HG03135 (cell line): ENCODE data around the gene MPPED1.

Experiments
- ATAC-seq: cut with Tn5 transposase; IDR thresholded peaks from one replicate; pipeline ENCODE4 v1.9.1; 2021; ENCODE audit warnings: mild to moderate bottlenecking, moderate library complexity; ENCODE audit not compliant: unreplicated experiment

Gene MPPED1

DNA sequence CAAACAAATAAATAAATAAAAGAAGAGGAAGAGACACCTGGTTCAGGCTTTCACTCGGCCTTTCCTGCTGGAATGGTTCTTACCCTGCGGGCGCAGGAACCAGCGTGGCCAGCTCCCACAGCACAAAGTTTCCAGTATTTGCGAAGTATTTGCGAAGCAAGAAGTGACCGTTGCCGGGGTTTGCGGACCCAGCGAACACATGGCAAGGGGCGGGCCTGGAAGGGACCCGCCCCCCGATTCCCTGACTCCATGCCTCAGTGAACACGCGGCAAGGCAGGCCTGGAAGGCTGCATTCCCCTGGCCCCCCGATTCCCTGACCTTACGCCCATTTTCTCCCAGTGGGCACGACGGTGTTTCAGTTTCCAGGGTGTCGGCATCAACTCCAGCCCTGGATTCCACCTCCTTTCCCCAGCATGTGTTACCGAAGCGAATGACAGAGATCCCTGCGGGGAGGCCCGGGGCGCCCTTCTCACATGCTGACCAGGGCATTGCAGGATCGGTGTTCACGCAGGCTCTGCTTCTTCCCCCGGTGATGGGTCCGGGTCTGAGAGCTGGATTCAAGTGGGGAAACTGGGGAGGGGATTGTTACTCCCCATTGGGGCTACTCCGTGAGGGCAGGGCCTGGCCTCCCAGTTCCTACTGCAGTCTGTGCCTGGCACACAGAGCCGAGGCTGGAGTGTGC, 102.8 kb downstream of the MPPED1 start:
- no peak for ATAC-seq

DNA sequence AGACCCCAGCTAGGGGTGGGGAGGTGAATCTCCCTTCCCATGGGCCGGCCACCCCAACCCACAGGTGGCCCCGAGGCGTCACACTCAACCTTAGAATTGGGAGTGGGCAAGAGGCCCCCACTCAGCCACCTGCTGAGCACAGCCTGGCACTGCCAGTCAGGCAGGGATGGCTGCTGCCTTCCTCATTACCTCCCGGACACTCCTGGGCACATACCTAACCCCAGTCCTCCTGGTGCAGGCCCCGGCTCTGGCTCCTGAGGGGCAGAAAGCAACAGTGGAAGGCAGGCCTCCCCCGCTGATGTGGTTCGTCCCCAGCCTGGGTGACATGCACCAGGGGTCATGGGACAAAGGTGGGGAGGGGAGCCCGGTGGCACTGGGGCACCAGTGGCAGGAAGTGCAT, 103.6 kb downstream of the MPPED1 start:
- no peak for ATAC-seq

DNA sequence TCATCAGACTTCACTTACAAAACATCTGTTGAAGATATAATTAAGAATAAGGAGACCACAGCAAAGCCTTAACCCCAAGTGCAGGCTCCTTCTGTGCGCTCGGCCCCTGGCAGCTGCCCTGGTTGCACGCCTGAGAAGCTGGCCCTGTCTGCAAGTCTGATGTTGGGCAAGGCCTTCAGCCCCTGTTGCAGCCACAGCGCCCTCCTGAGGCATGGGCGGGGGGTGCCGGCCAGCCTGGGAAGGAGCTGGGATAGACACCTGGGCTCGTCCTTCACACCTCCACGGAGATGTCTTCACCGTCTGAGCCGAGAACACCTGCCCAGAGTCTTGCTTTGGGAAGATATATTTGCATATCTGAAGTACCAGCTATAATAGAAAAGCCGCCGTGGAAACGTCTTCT, 104.1 kb downstream of the MPPED1 start:
- ATAC-seq: no peak

DNA sequence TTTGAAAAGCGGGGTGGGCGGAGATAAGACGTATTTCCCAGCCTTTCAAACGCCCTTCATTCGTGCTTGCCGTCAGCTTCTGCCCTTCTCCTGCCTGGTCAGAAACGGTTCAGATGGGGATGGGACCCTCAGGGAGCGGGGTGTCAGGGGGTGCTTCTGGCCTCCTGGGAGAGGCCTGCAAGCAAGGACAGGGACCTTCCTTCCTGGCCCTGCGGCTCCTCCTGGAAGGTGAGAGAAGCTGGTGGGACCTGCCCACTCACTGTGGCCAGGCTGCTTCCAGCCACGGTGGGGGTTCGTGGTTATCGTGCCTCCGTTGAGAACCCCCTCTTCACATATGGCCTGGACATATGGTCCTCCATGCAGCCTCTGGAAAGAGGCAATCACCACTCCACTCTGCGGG, 104.6 kb downstream of the MPPED1 start:
- no peak for ATAC-seq

DNA sequence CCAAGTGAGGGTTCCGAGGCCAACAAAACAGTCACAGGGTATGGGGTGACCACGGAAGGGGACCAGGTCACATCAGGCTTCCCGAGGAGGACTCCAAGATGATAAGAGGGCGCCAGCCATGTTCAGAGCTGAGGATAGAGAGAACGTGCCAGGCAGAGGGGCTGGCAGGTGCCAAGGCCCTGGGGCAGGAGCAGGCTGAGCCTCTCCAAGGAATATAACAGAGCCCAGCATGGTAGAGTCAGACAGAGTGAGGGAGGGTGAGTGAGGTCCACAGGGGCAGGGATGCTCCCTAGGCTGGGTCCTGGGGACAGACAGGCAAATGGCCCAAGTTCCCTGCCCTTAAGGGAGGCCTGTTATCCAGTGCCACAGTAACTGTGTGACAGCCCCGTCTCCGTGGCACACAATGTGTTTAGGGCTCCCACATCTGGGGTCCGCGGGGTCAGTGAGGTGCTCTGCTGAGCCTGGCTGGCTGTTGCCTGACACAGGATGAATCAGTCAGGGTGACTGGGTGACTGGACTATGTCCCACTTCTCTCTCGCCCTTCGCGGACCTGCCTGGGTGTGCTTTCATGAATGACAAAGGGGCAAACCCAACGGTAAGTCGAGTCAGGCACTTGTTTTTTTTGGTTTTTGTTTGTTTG, 105.3 kb downstream of the MPPED1 start:
- ATAC-seq: no peak

DNA sequence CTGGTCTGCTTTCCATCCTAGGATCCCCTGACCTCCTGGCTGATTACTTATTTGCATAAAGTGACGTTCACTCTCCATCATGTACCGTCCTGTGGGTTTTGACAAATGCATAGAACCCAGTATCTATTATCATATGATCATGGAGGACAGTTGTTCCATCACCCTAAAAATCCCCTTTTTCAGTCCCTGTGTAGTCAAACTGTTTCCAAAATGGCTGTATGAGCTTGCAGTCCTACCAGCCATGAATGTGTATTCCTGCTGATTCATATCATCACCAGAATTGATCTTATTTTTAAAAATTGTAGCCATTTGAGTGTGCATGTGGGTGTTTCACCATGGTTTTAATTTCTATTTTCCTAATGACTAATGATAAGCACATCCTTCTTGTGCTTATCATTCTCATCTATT, 108.8 kb downstream of the MPPED1 start:
- no peak for ATAC-seq

DNA sequence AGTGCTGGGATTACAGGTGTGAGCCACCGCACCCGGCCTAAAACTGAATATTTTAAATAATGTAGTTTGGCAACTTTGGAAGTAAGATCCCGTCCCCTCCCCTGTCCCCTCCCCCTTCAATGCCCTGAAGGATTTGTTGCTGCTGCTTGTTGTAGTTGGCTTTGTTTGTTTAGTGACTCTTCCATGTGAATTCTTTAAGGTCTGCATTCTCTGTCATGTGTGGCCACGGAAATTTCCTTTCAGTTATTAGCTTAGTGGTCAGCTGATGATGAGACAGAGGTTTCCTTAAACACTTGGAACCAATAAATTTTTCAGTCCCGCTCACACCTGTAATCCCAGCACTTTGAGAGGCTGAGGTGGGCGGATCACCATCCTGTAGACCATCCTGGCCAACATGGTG, 109.9 kb downstream of the MPPED1 start:
- ATAC-seq: no peak

DNA sequence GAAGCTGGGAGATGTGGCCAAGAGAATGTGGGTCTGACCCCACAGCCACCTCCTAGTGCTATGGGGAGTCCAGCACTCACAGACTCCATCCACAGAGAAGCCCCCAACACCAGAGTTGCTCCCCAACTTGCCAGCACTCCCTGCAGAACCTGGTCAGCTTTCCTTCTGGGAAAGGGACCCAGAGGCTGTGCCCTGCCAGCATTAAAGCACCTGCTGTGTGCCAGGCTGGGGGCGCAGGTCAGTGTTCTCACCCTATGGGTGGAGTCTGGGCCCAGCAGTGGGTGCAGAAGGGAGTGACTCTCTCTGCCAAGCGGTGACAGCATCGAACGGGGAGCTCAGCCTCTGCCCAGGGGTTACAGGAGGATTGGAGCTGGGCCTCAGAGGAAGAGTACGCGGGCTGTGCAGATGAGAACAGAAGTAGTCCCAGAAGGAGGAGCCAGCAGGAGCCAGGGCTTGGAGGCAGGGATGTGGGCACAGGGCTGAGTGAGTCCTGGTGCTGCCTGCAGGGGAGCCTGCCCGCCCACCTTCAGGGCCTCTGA, 114.4 kb downstream of the MPPED1 start:
- no peak for ATAC-seq

DNA sequence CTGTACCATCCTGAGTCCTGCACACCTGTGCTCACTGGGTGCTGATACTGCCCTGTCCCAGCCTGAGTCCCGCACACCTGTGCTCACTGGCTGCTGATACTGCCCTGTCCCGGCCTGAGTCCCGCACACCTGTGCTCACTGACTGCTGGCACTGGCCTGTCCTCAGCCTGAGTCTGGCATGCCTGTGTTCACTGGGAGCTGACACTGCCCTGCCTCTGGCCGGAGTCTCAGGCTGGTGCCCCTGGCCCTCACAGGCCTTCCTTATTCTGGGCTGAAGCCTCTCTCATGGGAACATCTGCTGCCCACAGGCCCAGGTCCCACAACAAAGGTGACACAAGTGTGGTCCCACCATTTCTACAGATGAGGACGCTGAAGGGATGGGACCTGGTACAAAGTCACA, 115.1 kb downstream of the MPPED1 start:
- no peak for ATAC-seq

DNA sequence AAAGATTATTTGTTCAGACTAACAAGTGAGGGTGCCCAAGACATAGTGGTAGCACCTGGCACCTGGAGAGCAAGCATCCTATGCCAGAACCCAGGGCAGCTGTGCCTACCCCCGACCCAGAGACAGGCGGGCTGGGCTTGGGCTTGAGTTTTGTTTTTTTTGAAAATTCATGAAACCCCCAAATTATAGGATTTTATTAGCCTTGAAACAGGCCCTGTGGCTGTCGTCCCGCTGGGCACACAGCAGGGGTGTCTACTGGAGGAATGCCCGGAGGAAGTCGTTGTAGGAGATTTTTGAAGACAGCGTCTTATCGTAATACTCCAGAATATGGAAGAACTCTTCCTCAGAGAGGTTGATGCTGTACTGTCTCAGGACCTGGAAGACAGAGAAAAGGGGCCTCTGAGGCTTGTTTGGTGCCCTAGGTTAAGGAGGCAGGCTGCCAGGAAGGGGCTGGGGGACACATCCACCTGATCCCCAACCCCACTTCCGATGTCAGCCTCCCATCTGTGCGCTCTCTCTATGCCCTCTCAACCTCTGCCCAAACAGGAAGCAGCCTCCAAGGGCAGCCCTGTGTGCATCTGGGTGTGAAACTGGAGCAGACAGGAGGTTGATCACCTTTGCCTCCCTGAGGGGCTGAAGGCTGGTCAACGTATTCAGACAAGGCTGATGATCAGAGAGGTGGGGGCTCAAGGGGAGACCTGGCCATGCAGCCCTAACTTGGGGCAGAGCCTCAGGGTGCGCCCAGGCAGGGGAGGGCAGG, 117.0 kb downstream of the MPPED1 start:
- ATAC-seq: no peak

DNA sequence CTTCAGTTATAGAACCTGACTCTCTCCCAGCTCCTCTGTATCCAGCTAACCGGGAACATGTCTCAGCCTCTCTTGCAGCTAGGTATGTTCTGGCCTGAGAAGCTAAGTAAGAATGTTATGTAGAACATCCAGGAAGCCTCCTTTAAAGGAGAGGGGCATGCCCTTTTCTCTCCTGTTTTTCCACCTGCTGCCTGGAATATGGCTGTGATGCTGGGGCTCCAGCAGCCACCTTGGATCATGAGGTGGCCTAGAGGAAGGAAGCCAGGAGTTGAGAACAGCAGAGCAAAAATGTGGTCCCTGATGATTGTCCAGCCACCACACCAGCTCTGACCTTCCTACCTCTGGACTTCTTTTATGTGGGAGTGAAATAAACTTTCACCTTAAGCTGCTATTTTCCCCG, 117.6 kb downstream of the MPPED1 start:
- ATAC-seq: no peak

DNA sequence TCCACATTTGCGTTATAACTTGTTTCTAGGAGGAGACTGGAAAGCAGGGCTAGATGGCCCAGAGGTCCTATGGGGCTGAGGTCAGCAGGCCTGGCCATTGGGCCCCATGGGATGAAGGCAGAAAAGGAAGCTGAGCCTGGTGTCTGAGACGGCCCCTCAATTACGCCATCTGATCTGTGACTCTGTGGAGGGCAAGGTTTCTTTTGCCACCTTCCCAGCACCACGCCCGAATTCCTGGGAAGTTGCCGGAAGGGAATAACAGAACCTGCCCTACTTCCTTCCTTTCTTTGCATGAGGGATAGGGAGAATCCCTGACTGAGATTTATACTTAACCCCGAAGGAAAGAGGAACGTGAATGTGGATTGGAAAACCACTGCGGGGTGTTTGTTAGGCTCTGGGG, 118.1 kb downstream of the MPPED1 start:
- no peak for ATAC-seq

DNA sequence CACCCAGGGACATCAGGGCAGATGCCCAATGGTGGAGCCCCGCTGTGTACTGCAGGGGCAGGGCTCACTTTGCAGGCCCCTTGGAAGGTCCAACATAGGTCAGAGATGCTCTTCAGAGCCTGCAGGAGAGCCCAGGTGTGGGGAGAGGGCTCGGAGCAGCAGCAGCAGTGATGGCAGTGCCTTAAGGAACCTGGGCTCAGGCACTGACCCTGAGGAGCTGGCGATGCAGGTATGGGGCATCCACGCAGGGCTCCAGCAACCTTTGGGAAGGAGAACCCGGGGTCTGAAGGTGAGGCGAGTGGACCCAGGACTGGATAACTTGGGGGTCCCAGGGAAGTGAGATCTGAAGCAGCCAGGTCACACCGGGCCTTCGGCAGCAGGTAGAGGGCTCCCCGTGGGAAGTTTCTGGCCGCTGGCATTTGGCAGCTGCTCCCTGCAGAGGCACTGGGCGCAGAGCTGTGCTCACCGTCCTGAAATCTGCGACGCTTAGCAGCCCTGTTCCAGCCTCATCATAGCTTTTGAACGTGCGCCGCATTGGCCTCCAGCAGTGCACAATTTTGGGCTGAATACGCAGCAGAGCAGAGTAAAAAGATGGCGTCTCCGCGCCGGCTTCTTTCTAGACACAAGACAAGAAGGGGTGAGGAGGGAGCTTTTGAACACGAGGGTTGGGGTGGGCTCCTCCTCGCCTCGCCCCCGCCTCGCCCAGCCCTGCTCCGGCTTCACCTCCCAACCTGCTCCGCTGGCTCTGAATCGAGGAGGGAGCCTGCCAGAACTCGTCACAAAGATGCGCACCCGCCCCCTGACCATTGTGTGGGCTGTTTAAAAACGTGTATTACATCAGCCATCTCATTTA, 118.8 kb downstream of the MPPED1 start:
- no peak for ATAC-seq

DNA sequence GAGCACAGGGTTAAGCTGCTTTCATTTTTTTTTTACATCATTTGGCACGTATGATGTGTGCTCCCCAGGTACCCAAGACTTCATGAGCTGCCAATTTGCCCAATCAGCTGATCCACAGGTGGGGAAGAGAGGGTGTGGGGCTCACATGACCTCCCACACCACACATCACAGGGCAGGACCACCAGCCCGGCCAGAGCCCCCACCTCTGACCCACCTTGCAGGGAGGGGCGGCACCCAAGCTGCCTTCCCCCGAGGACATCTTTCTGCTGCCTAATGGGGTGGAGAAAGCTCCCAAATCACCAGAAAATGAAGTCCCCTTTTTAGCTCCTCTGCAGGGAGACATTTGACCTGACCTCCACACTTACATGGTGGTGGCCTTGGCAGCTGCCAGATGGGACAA, 119.8 kb downstream of the MPPED1 start:
- ATAC-seq: no peak

DNA sequence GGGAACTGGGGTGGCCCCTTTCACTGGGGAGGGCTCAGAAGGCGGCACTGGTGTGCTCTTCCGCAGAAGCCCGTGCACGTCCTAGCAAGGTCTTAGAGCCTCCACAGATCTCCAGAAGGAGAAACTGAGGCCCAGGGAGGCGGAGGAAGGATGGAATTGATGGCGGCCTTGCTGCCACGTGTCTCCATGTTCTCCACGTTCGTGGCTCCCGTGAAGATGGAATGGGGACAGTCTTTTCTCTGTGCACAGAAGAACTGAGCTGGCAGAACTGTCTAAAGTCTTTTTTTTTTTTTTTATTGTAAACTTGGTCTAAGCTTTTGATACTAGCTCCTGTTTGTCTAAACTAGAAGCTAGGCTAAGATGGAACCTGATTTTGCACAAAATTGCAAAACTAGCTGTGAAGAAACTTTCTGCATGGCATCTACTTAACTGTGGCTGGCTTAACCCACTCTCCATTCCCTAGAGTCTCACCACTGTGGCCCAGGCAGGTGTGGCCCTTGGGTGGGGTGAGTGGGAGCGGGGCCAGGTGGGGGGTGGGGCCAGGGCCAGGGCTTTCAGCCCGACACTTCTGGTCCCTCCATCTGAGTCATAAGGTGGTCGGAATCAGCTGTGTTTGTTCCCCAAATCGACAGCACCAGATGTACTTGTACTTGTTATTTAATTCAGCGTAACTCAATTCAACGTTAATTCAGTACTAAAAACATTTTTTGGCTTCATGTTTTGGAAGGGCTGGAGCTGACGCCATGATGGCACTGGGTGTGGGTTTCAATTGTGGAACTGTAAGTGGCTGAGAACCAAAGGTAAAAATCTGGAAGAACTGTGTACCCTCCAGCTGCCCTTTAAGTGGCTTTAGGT, 120.7 kb downstream of the MPPED1 start:
- ATAC-seq: no peak

DNA sequence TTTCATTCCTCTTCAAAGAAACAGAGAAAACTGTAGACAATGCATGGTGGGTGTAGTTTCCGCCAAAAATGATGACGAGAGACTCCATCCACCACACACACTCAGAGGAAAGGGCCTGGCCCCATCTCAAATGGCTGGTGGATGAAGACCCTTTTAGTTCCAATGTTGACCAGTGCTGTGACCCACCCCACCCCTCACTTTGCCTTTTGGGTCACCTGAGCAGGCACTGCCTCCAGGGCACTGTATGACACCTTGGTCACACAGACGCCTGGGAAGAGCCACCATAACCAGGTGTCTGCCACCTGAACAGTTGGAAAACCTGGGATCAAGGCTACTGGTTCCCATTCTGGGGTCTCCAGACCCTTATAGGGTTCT, 121.3 kb downstream of the MPPED1 start:
- ATAC-seq: no peak

DNA sequence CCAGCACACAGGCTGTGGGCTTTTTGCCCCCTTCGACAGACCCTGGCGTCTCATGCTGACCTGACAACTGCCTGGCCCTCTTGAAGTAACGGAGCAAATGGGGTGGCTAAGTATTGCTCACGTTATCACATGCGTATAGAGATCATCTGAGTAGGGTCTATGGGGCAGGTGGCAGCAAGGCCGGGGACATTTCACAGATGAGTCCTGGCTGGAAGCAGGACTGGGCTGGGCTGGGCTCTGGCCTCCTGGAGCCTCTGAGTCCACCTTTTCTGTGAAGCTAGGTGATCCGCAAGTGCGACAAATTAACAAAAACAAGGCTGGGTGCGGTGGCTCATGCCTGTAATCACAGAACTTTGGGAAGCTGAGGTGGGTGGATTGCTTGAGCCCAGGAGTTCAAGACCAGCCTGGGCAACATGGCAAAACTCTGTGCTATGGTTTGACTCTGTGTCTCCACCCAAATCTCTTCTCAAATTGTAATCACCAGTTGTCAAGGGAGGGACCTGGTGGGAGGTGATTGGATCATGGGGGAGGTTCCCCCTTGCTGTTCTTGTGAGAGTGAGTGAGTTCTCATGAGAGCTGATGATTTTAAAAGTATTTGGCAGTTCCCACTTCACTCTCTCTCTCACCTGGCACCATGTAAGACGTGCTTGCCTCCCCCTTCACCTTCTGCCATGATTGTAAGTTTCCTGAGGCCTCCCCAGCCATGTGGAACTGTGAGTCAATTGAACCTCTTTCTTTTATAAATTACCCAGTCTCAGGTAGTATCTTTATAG, 122.0 kb downstream of the MPPED1 start:
- no peak for ATAC-seq

DNA sequence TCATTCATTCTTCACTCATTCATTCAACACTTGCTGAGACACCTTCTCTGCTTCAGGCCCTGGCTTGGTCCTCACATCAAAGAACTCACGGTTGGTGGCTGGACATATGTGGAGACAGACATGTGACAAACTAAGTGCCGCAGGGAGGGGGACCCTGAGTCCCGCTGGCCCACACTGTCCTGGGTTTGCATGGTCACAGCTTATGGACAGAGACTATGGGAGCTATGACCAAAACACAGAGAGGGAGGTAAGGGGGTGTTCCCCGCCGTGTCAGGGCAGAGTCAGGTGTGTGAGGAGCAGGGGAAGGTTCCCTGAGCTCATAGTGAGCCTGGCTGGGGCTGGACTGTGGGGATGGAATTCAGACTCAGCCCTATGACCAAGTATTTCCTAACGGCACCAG, 123.1 kb downstream of the MPPED1 start:
- no peak for ATAC-seq

DNA sequence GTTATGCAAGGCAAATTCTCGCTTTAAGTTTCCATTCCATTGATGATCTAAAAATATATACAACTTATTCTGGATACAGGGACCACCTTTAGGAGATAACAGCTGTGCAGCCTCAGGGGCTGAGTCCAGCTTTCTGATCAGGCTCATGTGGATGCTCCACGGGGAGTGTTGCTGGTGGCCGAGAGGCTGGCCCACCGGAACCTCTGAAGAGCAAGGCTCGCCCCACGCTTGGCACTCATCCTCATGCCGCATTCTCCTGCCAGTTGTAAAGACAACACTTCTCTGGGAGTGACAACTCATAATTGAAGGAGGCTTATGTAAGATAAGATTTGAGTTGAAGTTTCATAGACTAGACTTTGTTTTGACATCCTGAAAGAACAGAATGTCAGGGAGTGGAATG, 123.5 kb downstream of the MPPED1 start:
- no peak for ATAC-seq
